GM21447 (cell line): ENCODE results near the gene SPECC1.

Experiments
- ATAC-seq: cut with Tn5 transposase; IDR thresholded peaks from one replicate; pipeline ENCODE4 v1.9.1; 2021; ENCODE audit not compliant: unreplicated experiment

The SPECC1 gene

GRCh38 chr17:20266806-20267458 is 257.8 kb downstream of the SPECC1 start:
- no peak for ATAC-seq

- ATAC-seq, result no peak
Measured at GRCh38 chr17:20267459-20267842, 258.3 kb downstream of the SPECC1 start.

- no peak for ATAC-seq
Measured at GRCh38 chr17:20270369-20270768, 261.2 kb downstream of the SPECC1 start.

- no peak for ATAC-seq
Measured at GRCh38 chr17:20271011-20271610, 262.0 kb downstream of the SPECC1 start.

GRCh38 chr17:20273741-20274500 is 264.8 kb downstream of the SPECC1 start:
- no peak for ATAC-seq

- no peak for ATAC-seq
Measured at GRCh38 chr17:20275653-20276052, 266.5 kb downstream of the SPECC1 start.

- no peak for ATAC-seq
Measured at GRCh38 chr17:20276421-20276820, 267.3 kb downstream of the SPECC1 start.

GRCh38 chr17:20278805-20279204 is 269.6 kb downstream of the SPECC1 start:
- no peak for ATAC-seq

- ATAC-seq, result no peak
Measured at GRCh38 chr17:20279631-20280030, 270.5 kb downstream of the SPECC1 start.

- no peak for ATAC-seq
Measured at GRCh38 chr17:20280051-20280450, 270.9 kb downstream of the SPECC1 start.

GRCh38 chr17:20280851-20281250 is 271.7 kb downstream of the SPECC1 start:
- ATAC-seq, result no peak

GRCh38 chr17:20281860-20282259 is 272.7 kb downstream of the SPECC1 start:
- ATAC-seq, result no peak

- no peak for ATAC-seq
Measured at GRCh38 chr17:20282526-20283308, 273.6 kb downstream of the SPECC1 start.

- ATAC-seq, result no peak
Measured at GRCh38 chr17:20284022-20284421, 274.9 kb downstream of the SPECC1 start.

- no peak for ATAC-seq
Measured at GRCh38 chr17:20284570-20285295, 275.6 kb downstream of the SPECC1 start.

- no peak for ATAC-seq
Measured at GRCh38 chr17:20289984-20290383, 280.8 kb downstream of the SPECC1 start.

GRCh38 chr17:20291853-20292252 is 282.7 kb downstream of the SPECC1 start:
- no peak for ATAC-seq

- ATAC-seq, result no peak
Measured at GRCh38 chr17:20293501-20293900, 284.3 kb downstream of the SPECC1 start.

GRCh38 chr17:20294120-20294519 is 285.0 kb downstream of the SPECC1 start:
- ATAC-seq, result no peak

- ATAC-seq, result no peak
Measured at GRCh38 chr17:20299013-20299412, 289.9 kb downstream of the SPECC1 start.

- ATAC-seq, result no peak
Measured at GRCh38 chr17:20300436-20300934, 291.3 kb downstream of the SPECC1 start.
